ENCODE results near the gene SPRED1.

Gene SPRED1

DNA sequence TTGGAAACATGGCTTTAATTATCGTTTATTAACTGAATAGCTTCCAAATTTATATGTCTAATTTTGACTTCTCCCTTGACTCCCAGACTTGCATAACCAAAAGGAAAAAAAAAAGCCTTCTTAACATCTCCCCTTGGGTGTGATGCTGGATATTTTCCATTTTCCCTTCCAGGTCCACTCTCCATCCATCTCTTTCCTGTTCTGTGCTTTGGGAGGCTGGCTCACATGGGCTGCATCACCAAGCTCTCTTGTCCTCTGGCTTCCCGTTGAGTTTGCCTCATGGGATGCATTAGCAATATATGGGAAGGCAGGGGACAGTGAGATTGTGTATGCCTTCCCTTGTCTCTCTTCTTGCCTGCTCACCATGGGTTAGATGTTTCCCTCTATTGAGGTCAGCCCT lies 123.4 kb downstream of the SPRED1 start:
- H3K36me3 Mint-ChIP-seq (ENCODE audit: low read depth), result no peaks in the 10 kb centered on the region
- no peak overlapping the region for H3K4me3 Mint-ChIP-seq
- peaks cover 18% of the 10 kb centered on the region for H3K27me3 Mint-ChIP-seq (ENCODE audit: low read depth)
- H3K27ac Mint-ChIP-seq, result no peak overlapping the region
- H3K4me1 Mint-ChIP-seq (ENCODE audit: low read depth), result no peaks in the 10 kb centered on the region
- no peaks in the 10 kb centered on the region for H3K9me3 Mint-ChIP-seq

DNA sequence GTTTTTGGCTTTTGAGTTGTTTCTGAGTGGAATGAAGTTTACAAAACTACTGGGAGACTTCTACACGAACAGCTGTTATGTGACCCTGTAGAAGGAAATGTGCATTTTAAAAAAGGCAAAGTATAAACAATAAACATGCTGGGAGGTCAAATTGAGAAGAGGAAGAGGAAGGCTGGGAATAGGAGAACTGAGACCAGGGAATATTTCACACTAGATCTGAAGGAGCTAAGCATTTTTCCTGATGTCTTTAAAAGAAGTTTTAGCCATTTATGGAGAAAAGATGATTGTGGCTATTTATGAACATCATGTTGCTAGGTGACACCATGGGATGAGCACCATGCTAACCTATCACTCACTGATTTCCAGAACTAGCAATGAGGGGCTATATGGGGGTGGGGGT lies 125.0 kb downstream of the SPRED1 start:
- H3K27me3 Mint-ChIP-seq (ENCODE audit: low read depth), result peaks cover 27% of the 10 kb centered on the region
- no peaks in the 10 kb centered on the region for H3K9me3 Mint-ChIP-seq
- no peak overlapping the region for H3K4me3 Mint-ChIP-seq
- no peak overlapping the region for H3K27ac Mint-ChIP-seq
- H3K4me1 Mint-ChIP-seq (ENCODE audit: low read depth), result no peaks in the 10 kb centered on the region
- H3K36me3 Mint-ChIP-seq (ENCODE audit: low read depth), result no peaks in the 10 kb centered on the region

DNA sequence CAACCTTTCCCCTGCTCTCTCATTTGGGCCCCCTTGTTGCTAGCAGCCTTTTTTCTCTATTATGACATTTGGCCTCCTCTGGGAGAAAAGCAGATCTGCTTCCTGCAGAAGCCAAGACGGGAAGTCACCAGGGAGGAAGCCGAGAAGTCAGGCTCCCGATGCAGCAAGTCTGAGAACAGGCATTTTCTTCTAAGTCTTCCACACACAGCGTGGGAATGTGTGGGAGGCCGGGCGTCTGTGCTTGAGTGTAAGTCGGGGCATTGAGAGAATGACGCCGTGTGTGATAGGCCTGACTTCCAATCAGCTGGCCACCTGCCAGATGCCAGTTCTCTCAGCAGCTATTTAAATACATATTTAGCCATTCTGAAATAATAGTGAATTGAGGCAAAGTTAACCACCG lies 125.5 kb downstream of the SPRED1 start:
- no peaks in the 10 kb centered on the region for H3K9me3 Mint-ChIP-seq
- H3K27me3 Mint-ChIP-seq (ENCODE audit: low read depth), result peaks cover 27% of the 10 kb centered on the region
- H3K4me3 Mint-ChIP-seq, result no peak overlapping the region
- no peaks in the 10 kb centered on the region for H3K36me3 Mint-ChIP-seq (ENCODE audit: low read depth)
- no peak overlapping the region for H3K27ac Mint-ChIP-seq
- H3K4me1 Mint-ChIP-seq (ENCODE audit: low read depth), result no peaks in the 10 kb centered on the region

DNA sequence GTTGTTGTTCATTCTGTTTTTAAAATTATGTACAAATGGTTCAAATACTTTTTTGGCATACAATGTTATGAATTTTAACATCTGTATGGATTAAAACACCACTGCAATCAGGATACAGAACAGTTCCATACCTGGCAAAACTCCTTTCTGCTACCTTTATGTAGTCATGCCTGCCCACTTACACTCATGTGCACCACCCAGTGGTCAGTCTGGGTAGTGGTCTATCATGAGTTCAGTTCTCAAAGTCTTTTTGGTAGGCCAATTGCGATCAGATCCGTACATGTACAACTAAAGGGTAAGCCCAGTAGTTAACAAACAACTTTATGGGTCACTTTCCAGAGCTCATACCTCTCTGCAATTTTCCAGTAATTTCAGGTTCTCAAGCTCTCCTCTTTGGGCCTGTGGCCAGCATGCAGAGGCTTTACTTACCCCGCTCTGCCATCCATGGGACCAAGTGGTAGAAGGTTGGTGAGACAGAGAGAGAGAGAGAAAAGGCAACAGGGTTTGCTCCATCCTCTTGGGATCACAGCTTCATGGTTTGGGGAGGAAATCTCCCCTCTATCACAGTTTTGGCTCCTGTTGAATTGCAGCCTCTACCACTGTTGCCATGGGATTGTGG lies 137.4 kb downstream of the SPRED1 start:
- Mint-ChIP-seq H3K27ac (no peak overlapping the region), H3K4me1 (ENCODE audit: low read depth) (no peaks in the 10 kb centered on the region), H3K4me3 (no peak overlapping the region), H3K27me3 (ENCODE audit: low read depth) (peaks cover 45% of the 10 kb centered on the region), H3K9me3 (no peaks in the 10 kb centered on the region), H3K36me3 (ENCODE audit: low read depth) (no peaks in the 10 kb centered on the region)

DNA sequence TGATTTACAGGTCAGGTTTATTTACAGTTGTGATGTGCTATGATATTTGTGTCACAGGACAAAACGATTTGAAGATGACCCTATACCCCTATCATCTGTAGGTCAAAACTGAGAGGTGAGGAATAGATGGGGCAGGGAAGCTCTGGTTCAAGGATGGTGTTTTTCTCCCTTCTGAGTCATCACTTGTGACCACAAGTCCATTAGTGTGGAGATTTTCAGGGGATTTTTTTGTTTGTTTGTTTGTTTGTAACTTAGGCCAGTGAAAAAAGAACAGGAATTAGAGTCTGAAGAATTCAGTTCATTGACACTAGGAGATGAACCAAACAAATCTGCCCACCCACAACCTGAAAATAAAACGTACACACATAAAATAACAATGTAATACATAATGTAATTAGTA lies 138.6 kb downstream of the SPRED1 start:
- Mint-ChIP-seq H3K9me3 (no peaks in the 10 kb centered on the region), H3K36me3 (ENCODE audit: low read depth) (no peaks in the 10 kb centered on the region), H3K4me3 (no peak overlapping the region), H3K27me3 (ENCODE audit: low read depth) (peaks cover 44% of the 10 kb centered on the region), H3K4me1 (ENCODE audit: low read depth) (no peaks in the 10 kb centered on the region), H3K27ac (no peak overlapping the region)

DNA sequence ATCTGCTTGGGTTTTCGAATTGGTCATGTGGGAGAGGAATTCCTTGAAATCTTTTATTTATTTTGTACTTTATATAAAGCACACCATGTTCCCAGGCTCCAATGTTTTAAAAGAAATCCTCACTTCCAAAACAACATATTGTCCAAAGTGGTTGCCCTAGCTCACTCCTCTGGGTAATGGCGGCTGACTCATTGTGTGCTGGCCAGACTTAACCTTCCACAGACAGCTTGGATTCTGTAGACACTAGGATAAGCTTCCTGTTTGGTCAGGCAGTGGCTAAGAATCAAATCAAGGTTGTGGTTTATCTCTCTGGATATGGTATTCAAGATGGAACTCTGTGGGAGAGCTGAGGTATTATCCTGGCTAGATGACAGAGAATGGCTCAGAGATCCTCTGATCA lies 145.5 kb downstream of the SPRED1 start:
- Mint-ChIP-seq H3K36me3 (ENCODE audit: low read depth) (no peaks in the 10 kb centered on the region), H3K4me3 (no peak overlapping the region), H3K9me3 (no peaks in the 10 kb centered on the region), H3K27ac (no peak overlapping the region), H3K27me3 (ENCODE audit: low read depth) (peaks cover 69% of the 10 kb centered on the region), H3K4me1 (ENCODE audit: low read depth) (no peaks in the 10 kb centered on the region)

DNA sequence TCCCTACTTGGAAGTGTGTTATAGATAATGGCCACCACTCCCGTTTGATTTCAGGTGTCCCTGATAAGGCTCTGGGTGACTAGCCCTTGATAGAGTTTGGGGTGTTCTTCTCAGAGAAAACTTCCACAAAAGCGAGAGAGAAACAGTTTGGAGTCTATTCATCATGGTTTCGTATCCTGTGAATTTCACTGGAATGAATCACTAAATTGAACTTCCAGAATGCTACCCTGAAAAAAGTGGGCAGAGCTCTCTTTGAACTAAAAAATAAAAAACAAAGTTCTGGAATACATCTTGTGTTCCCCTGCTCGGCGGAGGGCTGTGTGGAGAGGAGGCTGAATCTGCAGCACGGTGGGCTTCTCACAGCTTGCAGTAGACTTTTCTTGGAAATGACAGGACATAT lies 148.5 kb downstream of the SPRED1 start:
- Mint-ChIP-seq H3K27ac (no peak overlapping the region), H3K4me1 (ENCODE audit: low read depth) (no peaks in the 10 kb centered on the region), H3K27me3 (ENCODE audit: low read depth) (peaks cover 46% of the 10 kb centered on the region), H3K36me3 (ENCODE audit: low read depth) (no peaks in the 10 kb centered on the region), H3K4me3 (no peak overlapping the region), H3K9me3 (no peaks in the 10 kb centered on the region)

DNA sequence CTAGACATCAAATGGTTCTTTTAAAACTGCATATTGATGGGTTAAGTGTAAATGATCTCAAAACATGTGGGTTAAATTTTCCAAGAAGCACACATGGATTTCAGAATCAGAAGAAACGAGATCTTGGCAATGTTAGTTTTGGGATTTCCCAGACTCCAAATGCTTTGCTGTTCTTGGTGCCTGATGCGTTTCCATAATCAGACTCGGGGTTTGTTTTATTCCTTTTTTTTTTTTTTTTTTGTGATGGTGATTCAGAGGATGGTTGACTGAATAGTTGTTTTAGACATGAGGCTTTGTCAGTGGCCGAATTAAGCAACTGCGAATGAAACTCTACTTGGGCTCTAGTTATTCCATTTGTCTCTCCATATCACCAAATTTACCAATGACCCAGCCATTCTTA lies 149.1 kb downstream of the SPRED1 start:
- no peaks in the 10 kb centered on the region for H3K36me3 Mint-ChIP-seq (ENCODE audit: low read depth)
- H3K27me3 Mint-ChIP-seq (ENCODE audit: low read depth), result peaks cover 47% of the 10 kb centered on the region
- no peak overlapping the region for H3K27ac Mint-ChIP-seq
- H3K9me3 Mint-ChIP-seq, result no peaks in the 10 kb centered on the region
- no peaks in the 10 kb centered on the region for H3K4me1 Mint-ChIP-seq (ENCODE audit: low read depth)
- no peak overlapping the region for H3K4me3 Mint-ChIP-seq

DNA sequence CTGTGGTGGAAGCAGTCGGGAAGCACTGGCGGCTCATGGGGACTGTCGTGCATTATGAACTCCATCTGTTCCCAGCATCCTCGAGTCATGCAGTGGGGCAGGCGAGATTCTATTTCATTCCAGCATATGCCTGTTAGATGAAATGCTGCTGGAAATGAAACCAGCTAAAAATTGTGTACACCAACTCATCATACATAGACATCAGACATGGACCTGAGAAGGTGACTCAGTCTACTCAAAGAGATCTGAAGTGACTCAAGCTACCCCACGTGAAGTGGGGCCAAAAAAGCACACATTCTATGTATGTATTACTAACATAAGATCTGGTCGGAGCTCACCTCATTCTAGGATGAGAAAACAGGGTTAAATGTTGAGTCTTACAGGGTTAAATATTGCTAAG lies 153.8 kb downstream of the SPRED1 start:
- H3K27me3 Mint-ChIP-seq (ENCODE audit: low read depth), result peaks cover 30% of the 10 kb centered on the region
- H3K36me3 Mint-ChIP-seq (ENCODE audit: low read depth), result no peaks in the 10 kb centered on the region
- H3K4me1 Mint-ChIP-seq (ENCODE audit: low read depth), result no peaks in the 10 kb centered on the region
- H3K27ac Mint-ChIP-seq, result no peak overlapping the region
- H3K9me3 Mint-ChIP-seq, result no peaks in the 10 kb centered on the region
- H3K4me3 Mint-ChIP-seq, result no peak overlapping the region

Data from T-helper 1 cell treated with Interleukin-12 subunit alpha and Interleukin-12 subunit beta and Interleukin-4 antibody, amounts not matched to agents 30 μg/mL and 1 μg/mL, for 36 hours (primary cell).